Lung microvascular endothelial cell (primary cell): Measurements from ENCODE around the gene CDC42EP4. TPM values are rescaled to one million over a fixed set of nuclear protein-coding genes. Genes with fewer than 3 reads are reported as not detected.
"Not testable (repeated sequence)": the region's sequence is repeated elsewhere in the genome, so short reads cannot be mapped to it uniquely, and the experiment has no call there.

Experiments used
- DNase-seq, 2 donors: peaks; one replicate each; pipeline versions ENCODE4 v3.0.0 to v3.0.0-alpha.2; 2010; ENCODE audit warnings: low read depth in 2 of 2
- total RNA-seq: library from RNA; depleted of rRNA; stranded (reverse); fragments of >200 nt; gene quantifications from 2 replicates; pipeline ENCODE4 v1.2.1, GENCODE V29; 2014

CDC42EP4 gene
- total RNA-seq, 1 donor from 2014 or later, result 3.8 TPM

- no peak for DNase-seq
These were observed 31.4 kb upstream of the CDC42EP4 start for GRCh38 chr17:73343168-73343634.

- no peak for DNase-seq
These were observed 30.9 kb upstream of the CDC42EP4 start for GRCh38 chr17:73342541-73343167.

- peak; percentile 59 to 82 for DNase-seq
These were observed 30.3 kb upstream of the CDC42EP4 start for GRCh38 chr17:73342050-73342522.

GRCh38 chr17:73341350-73342049 lies 29.7 kb upstream of the CDC42EP4 start:
- DNase-seq, result peak in 1 of 2 donors; percentile 5

GRCh38 chr17:73340093-73340596 lies 28.3 kb upstream of the CDC42EP4 start:
- DNase-seq, result peak; percentile 31 to 51

GRCh38 chr17:73338566-73339197 lies 26.9 kb upstream of the CDC42EP4 start:
- DNase-seq, result no peak

- DNase-seq, result no peak
These were observed 26.3 kb upstream of the CDC42EP4 start for GRCh38 chr17:73338050-73338521.

GRCh38 chr17:73337330-73337710 lies 25.5 kb upstream of the CDC42EP4 start:
- no peak for DNase-seq

GRCh38 chr17:73336408-73337329 lies 24.9 kb upstream of the CDC42EP4 start:
- DNase-seq, result no peak

GRCh38 chr17:73335591-73336407 lies 24.0 kb upstream of the CDC42EP4 start:
- no peak for DNase-seq

GRCh38 chr17:73334771-73335513 lies 23.1 kb upstream of the CDC42EP4 start:
- no peak for DNase-seq

GRCh38 chr17:73333445-73333844 lies 21.6 kb upstream of the CDC42EP4 start:
- not testable (repeated sequence) for DNase-seq

GRCh38 chr17:73331060-73331459 lies 19.3 kb upstream of the CDC42EP4 start:
- DNase-seq, result no peak

- no peak for DNase-seq
These were observed 15.9 kb upstream of the CDC42EP4 start for GRCh38 chr17:73327676-73328075.

GRCh38 chr17:73325527-73325842 lies 13.7 kb upstream of the CDC42EP4 start:
- no peak for DNase-seq

GRCh38 chr17:73324711-73325526 lies 13.1 kb upstream of the CDC42EP4 start:
- DNase-seq, result no peak

- no peak for DNase-seq
These were observed 12.3 kb upstream of the CDC42EP4 start for GRCh38 chr17:73324160-73324475.

- DNase-seq, result no peak
These were observed 11.8 kb upstream of the CDC42EP4 start for GRCh38 chr17:73323409-73324159.
